H1 (cell line): ENCODE results near the gene RPL23. TPM values are rescaled to one million over a fixed set of nuclear protein-coding genes. Genes with fewer than 3 reads are reported as not detected.

Experiments used
- CEBPB ChIP-seq: IDR thresholded peaks from 2 replicates; pipeline ENCODE4 v1.6.1; 2012; ENCODE audit warnings: low read depth, low read length
- GABPA ChIP-seq: IDR thresholded peaks from 2 replicates; pipeline ENCODE4 v1.6.1; 2011; ENCODE audit warnings: mild to moderate bottlenecking, low read length, moderate library complexity, borderline replicate concordance; ENCODE audit not compliant: insufficient read depth
- MAX ChIP-seq: IDR thresholded peaks from 2 replicates; pipeline ENCODE4 v1.6.1; 2012; ENCODE audit warnings: inconsistent platforms
- NRF1 ChIP-seq: IDR thresholded peaks from 2 replicates; pipeline ENCODE4 v1.6.1; 2011; ENCODE audit warnings: mild to moderate bottlenecking, low read depth, low read length, improper control_type of control experiment
- SRF ChIP-seq: IDR thresholded peaks from 2 replicates; pipeline ENCODE4 v1.6.1; 2011; ENCODE audit warnings: mild to moderate bottlenecking, low read depth, low read length, moderate library complexity
- SUZ12 ChIP-seq: fragments of 200-600 bp; sonication (generic); IDR thresholded peaks from 2 replicates; pipeline ENCODE4 v1.6.1; 2012; ENCODE audit warnings: mild to moderate bottlenecking, inconsistent platforms, low read length, moderate library complexity, mixed read lengths
- USF2 ChIP-seq: IDR thresholded peaks from 2 replicates; pipeline ENCODE4 v1.6.1; 2011; ENCODE audit warnings: low read length, improper control_type of control experiment
- polyA plus RNA-seq, 7 experiments: library from polyadenylated mRNA; depleted of rRNA in 3 of 7; stranded (reverse) in 5 of 7; unstranded in 2 of 7; fragments of >200 nt in 5 of 7; fragments of 200-250 nt in 2 of 7; gene quantifications; 1 replicate in 5 of 7; 2 replicates in 1 of 7; 4 replicates in 1 of 7; pipeline versions ENCODE4 v1.2.1 to v1.2.3, GENCODE V29; 2011 to 2013; ENCODE audit warnings: missing spikeins in 2 of 7, mixed read lengths in 2 of 7
- total RNA-seq: library from RNA; stranded (reverse); fragmentation: NEBNext Ultra II Directional; extraction: Animal tissue kit (Norgen Biotek cat#: 25700); gene quantifications from 2 replicates; pipeline ENCODE4 v1.2.1, GENCODE V29; 2021

RPL23 gene
- total and polyA plus RNA-seq, 2 of the 8 experiments (the other 6 are each of a cell fraction or from before 2014, with no cell fraction given) = 2,148 to 2,502 TPM

- no peak for TF ChIP-seq GABPA
- TF ChIP-seq SUZ12 = no peak
- TF ChIP-seq CEBPB = no peak
- no peak for TF ChIP-seq NRF1
- no peak for TF ChIP-seq USF2
- TF ChIP-seq SRF = no peak
- no peak for TF ChIP-seq MAX
Observed at GRCh38 chr17:38900978-38901656, 47.6 kb upstream of the RPL23 start (continued).
